HepG2 (cell line): Measurements from ENCODE around the gene SNRPD1. TPM values are rescaled to one million over a fixed set of nuclear protein-coding genes. Genes with fewer than 3 reads are reported as not detected.

Source experiments
- ARID5B ChIP-seq: IDR thresholded peaks from 2 replicates; pipeline ENCODE4 v1.4.0; 2020; ENCODE audit warnings: mild to moderate bottlenecking, missing genetic modification reagents
- HNF4A ChIP-seq: sonication (generic); formaldehyde crosslinking; IDR thresholded peaks from 2 replicates; pipeline ENCODE4 v1.4.0; 2020; ENCODE audit warnings: missing genetic modification reagents
- NONO ChIP-seq, 2 experiments: fragments of 450-650 bp in 1 of 2; sonication (generic) in 1 of 2; formaldehyde crosslinking in 1 of 2; IDR thresholded peaks in 1 of 2; conservative IDR thresholded peaks in 1 of 2; 2 replicates each; pipeline versions ENCODE4 v1.6.1 to v1.8.0; 2017 to 2022; ENCODE audit warnings: mild to moderate bottlenecking in 1 of 2, missing genetic modification reagents in 1 of 2, moderate library complexity in 1 of 2
- POLR2AphosphoS2 ChIP-seq: IDR thresholded peaks from 2 replicates; pipeline ENCODE4 v1.6.1; 2011; ENCODE audit warnings: low read depth, low read length, improper control_type of control experiment
- REST ChIP-seq, 2 experiments: IDR thresholded peaks; 2 replicates each; pipeline ENCODE4 v1.6.1; 2011 to 2012; ENCODE audit warnings: low read length in 2 of 2, borderline replicate concordance in 1 of 2, low read depth in 1 of 2, mild to moderate bottlenecking in 1 of 2, moderate library complexity in 1 of 2
- ZBTB39 ChIP-seq: sonication (generic); formaldehyde crosslinking; IDR thresholded peaks from 2 replicates; pipeline ENCODE4 v1.5.0; 2020; ENCODE audit warnings: missing genetic modification reagents
- ZNF33B ChIP-seq: sonication (generic); formaldehyde crosslinking; IDR thresholded peaks from 2 replicates; pipeline ENCODE4 v1.5.1; 2020; ENCODE audit warnings: mild to moderate bottlenecking, missing genetic modification reagents
- ZNF552 ChIP-seq: sonication (generic); formaldehyde crosslinking; IDR thresholded peaks from 2 replicates; pipeline ENCODE4 v1.9.0; 2022; ENCODE audit warnings: missing genetic modification reagents, mild to moderate bottlenecking, borderline replicate concordance
- ZNF563 ChIP-seq: sonication (generic); formaldehyde crosslinking; IDR thresholded peaks from 2 replicates; pipeline ENCODE4 v1.8.0; 2022; ENCODE audit warnings: mild to moderate bottlenecking, moderate library complexity, missing genetic modification reagents
- ZNF83 ChIP-seq: sonication (generic); formaldehyde crosslinking; IDR thresholded peaks from 2 replicates; pipeline ENCODE4 v1.4.0; 2020; ENCODE audit warnings: missing genetic modification reagents, mild to moderate bottlenecking, borderline replicate concordance
- ZNF839 ChIP-seq: sonication (generic); formaldehyde crosslinking; IDR thresholded peaks from 2 replicates; pipeline ENCODE4 v1.4.0; 2020; ENCODE audit warnings: missing genetic modification reagents, mild to moderate bottlenecking, borderline replicate concordance
- polyA plus RNA-seq, 8 experiments: library from polyadenylated mRNA; depleted of rRNA in 3 of 8; stranded (reverse) in 7 of 8; unstranded in 1 of 8; fragments of >200 nt; fragmentation: Illumina TruSeq in 4 of 8; extraction: Trizol in 4 of 8; gene quantifications; 2 replicates each; pipeline versions ENCODE4 v1.2.1 to v1.2.3, GENCODE V29; 2011 to 2016; ENCODE audit warnings: low read depth in 4 of 8, missing spikeins in 1 of 8, mixed read lengths in 1 of 8; ENCODE audit not compliant: insufficient read depth in 1 of 8
- total RNA-seq, 5 experiments: library from RNA; depleted of rRNA; stranded (reverse); fragments of >200 nt; fragmentation: Illumina TruSeq; extraction: Trizol; gene quantifications; 2 replicates each; pipeline ENCODE4 v1.2.3, GENCODE V29; 2016; ENCODE audit warnings: low read depth in 1 of 5
- TF ChIP-seq, protein P1 (sequence below): sonication (generic); formaldehyde crosslinking; IDR thresholded peaks from 2 replicates; pipeline ENCODE4 v1.8.0; 2022; ENCODE audit warnings: missing genetic modification reagents, mild to moderate bottlenecking, moderate library complexity, borderline replicate concordance

SNRPD1 gene
- total and polyA plus RNA-seq, 2 of the 13 experiments (the other 11 are each of a cell fraction or from before 2014, with no cell fraction given), result 22.7 to 275 TPM

DNA sequence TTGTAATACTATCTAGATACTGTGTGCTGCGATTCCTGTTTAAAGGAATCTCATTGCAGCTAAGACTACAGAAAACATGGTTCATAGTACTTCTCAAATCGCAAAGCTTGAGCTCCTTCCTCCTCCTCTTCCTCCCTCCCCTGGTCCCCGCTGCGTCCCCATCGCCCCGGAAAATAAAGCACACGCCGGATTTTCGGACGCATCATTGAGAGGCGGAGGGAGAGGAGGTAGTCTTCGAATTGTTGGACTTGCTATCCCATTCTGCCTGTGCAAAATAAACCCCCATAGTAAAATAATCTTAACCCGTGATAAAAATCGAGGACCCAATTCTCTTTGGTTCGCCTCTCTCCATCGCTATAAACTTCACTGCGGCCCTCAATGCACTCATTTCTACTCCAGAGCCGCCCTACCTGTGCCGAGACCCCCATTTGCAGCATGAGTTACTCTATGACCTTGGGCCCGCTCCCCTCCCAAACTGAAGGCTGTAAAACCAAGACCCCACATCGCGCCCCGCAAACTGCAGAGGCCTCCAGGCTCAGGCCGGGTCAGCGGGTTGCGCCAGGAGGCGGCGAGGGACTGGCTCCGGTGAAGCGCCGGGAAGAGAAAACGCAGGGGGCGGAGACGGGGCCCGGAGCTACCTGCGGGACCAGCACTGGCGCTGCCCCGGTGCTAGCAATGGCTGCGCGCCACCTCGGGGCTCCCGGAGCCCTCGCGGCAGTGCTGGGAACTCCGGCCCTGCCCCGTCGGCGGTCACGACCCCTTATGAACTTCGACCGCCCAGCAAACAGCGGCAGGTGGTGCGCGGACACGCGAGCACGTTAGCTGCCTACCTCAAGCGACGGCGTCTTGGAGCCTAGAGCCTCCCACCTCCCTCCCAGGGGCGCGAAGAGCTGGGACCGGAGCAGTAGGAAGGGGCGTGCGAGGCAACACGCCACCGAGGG is 12.3 kb upstream of the SNRPD1 start (continued):
- TF ChIP-seq HNF4A (CRISPR knock-in tag) (peak; percentile 63), REST (IDR thresholded peaks at IDR 0.05; ENCODE audit: borderline replicate concordance in 1 of 2, low read depth in 1 of 2, low read length in 2 of 2) (no peak; a peak in 1 of 4 replicates), POLR2AphosphoS2 (no peak), ZNF83 (CRISPR knock-in tag) (0 out of 2 replicates have a peak, but pooled peaks have one; percentile 19), ZNF563 (CRISPR knock-in tag) (peak; percentile 77; the same call in 1 of the 2 replicates), ZBTB39 (no peak), ZNF552 (no peak; the same call in 1 of the 2 replicates), ZNF33B (peak; percentile 60; the same call in 1 of the 2 replicates), NONO (IDR thresholded peaks at IDR 0.05) (no peak), NONO (CRISPR knock-in tag; conservative IDR thresholded peaks at IDR 0.05) (peak; percentile 35), ARID5B (CRISPR knock-in tag) (no peak), ZNF839 (CRISPR knock-in tag) (peak; percentile 51)
- TF ChIP-seq, protein P1, sequence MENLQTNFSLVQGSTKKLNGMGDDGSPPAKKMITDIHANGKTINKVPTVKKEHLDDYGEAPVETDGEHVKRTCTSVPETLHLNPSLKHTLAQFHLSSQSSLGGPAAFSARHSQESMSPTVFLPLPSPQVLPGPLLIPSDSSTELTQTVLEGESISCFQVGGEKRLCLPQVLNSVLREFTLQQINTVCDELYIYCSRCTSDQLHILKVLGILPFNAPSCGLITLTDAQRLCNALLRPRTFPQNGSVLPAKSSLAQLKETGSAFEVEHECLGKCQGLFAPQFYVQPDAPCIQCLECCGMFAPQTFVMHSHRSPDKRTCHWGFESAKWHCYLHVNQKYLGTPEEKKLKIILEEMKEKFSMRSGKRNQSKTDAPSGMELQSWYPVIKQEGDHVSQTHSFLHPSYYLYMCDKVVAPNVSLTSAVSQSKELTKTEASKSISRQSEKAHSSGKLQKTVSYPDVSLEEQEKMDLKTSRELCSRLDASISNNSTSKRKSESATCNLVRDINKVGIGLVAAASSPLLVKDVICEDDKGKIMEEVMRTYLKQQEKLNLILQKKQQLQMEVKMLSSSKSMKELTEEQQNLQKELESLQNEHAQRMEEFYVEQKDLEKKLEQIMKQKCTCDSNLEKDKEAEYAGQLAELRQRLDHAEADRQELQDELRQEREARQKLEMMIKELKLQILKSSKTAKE (CRISPR knock-in tag), result peak; percentile 27; the same call in 1 of the 2 replicates
